Aorta (tissue), 5 donors: ENCODE results near the gene FLAD1. TPM values are rescaled to one million over a fixed set of nuclear protein-coding genes. Genes with fewer than 3 reads are reported as not detected.

ENCODE experiments used
- ATAC-seq: fragments of 200-7000 bp; cut with Tn5 transposase; one replicate; pipeline ENCODE4 v1.9.1; 2022; ENCODE audit warnings: moderate library complexity; ENCODE audit not compliant: low FRiP score
- DNase-seq, 2 donors: peaks; one replicate each; pipeline ENCODE4 v3.0.0-alpha.2; 2020
- H3K27ac ChIP-seq, 2 donors: one replicate each; pipeline ENCODE4 v1.5.1; 2013; ENCODE audit warnings: low read length in 2 of 2, mild to moderate bottlenecking in 2 of 2, moderate library complexity in 2 of 2, control low read depth in 1 of 2, inconsistent platforms in 1 of 2, low read depth in 1 of 2
- H3K27me3 ChIP-seq, 2 donors: one replicate each; pipeline ENCODE4 v1.6.1; 2013; ENCODE audit warnings: control low read depth in 1 of 2, low read length in 1 of 2, mild to moderate bottlenecking in 1 of 2, moderate library complexity in 1 of 2; ENCODE audit not compliant: insufficient read depth in 2 of 2, control insufficient read depth in 1 of 2
- H3K36me3 ChIP-seq, 2 donors: one replicate each; pipeline ENCODE4 v1.6.1; 2013; ENCODE audit warnings: control low read depth in 1 of 2, low read length in 1 of 2, mild to moderate bottlenecking in 1 of 2; ENCODE audit not compliant: insufficient read depth in 2 of 2, control insufficient read depth in 1 of 2
- H3K4me1 ChIP-seq, 2 donors: one replicate each; pipeline ENCODE4 v1.6.1; 2013; ENCODE audit warnings: low read length in 2 of 2, control low read depth in 1 of 2, mild to moderate bottlenecking in 1 of 2, moderate library complexity in 1 of 2; ENCODE audit not compliant: insufficient read depth in 2 of 2, control insufficient read depth in 1 of 2
- H3K4me3 ChIP-seq, 2 donors: one replicate each; pipeline ENCODE4 v1.5.1; 2013; ENCODE audit warnings: low read length in 2 of 2, control low read depth in 1 of 2, mild to moderate bottlenecking in 1 of 2
- H3K9me3 ChIP-seq: one replicate; pipeline ENCODE4 v1.6.1; 2013; ENCODE audit warnings: mild to moderate bottlenecking, low read length; ENCODE audit not compliant: control insufficient read depth
- WGBS, 2 donors: extraction: QIAGEN DNeasy Blood & Tissue Kit; methylation state at CpG; one replicate each; pipeline ENCODE4 v1.1.7; 2013; 5-methylcytosine and 5-hydroxymethylcytosine counted together
- intact Hi-C, 2 donors: fragments of 100-400 bp; cut with DNase I; formaldehyde crosslinking; loops; one replicate each; pipeline versions ENCODE4 v1.14.2 to v1.15.0; 2022
- polyA plus RNA-seq, 2 donors: library from polyadenylated mRNA; stranded (reverse); fragments of 200-250 nt; gene quantifications; one replicate each; pipeline ENCODE4 v1.2.3, GENCODE V29; 2013
- total RNA-seq, 2 donors: library from RNA; stranded (reverse); fragmentation: NEBNext Ultra II Directional; extraction: Animal tissue kit (Norgen Biotek cat#: 25700); gene quantifications; one replicate each; pipeline ENCODE4 v1.2.1, GENCODE V29; 2021
- donor health status: healthy with polysubstance abuse.
- donor health status: Bipolar disorder and iron deficiency.
- donor health status: DM: no; HTN: no; CAD: no.
- donor health status: DM: no; HTN: no; CAD: no.
- donor health status: DM: yes; HTN: yes; CAD: no.

FLAD1 gene
- total and polyA plus RNA-seq, 4 donors = 14.5 to 24.2 (median 20.7) TPM

GRCh38 chr1:154996966-154997701 lies 14.0 kb downstream of the FLAD1 start:
- WGBS, 2 donors = 82 to 87% methylated on average over 15 of the region's 15 CpGs
- ATAC-seq (no peak), DNase-seq (peak in 1 of 2 donors; percentile 57)
- Histone ChIP-seq H3K27ac (no peak overlapping the region), H3K27me3 (no peaks in the 10 kb centered on the region), H3K9me3 (no peaks in the 10 kb centered on the region), H3K4me1 (no peaks in the 10 kb centered on the region), H3K36me3 (no peaks in the 10 kb centered on the region), H3K4me3 (no peak overlapping the region)
- intact Hi-C loops = no loop called here

GRCh38 chr1:154998201-154998780 lies 15.1 kb downstream of the FLAD1 start:
- Histone ChIP-seq H3K27me3 (no peaks in the 10 kb centered on the region), H3K27ac (no peak overlapping the region), H3K9me3 (no peaks in the 10 kb centered on the region), H3K4me3 (no peak overlapping the region), H3K4me1 (no peaks in the 10 kb centered on the region), H3K36me3 (no peaks in the 10 kb centered on the region)
- WGBS, 2 donors = 79 to 81% methylated on average over 16 of the region's 16 CpGs
- ATAC-seq = no peak
- DNase-seq = peak in 1 of 2 donors; percentile 29
- intact Hi-C loops = loop anchor here in 1 of 2 donors (2.0 kb wide), 1 partner anchor 35 kb away; no protein-coding TSS in a partner anchor

GRCh38 chr1:154998818-154999570 lies 15.8 kb downstream of the FLAD1 start:
- DNase-seq = peak; percentile 80 to 92
- H3K27ac ChIP-seq = peak overlapping the region in 1 of 2 donors; percentile 52

GRCh38 chr1:154999571-155000410 lies 16.6 kb downstream of the FLAD1 start:
- Histone ChIP-seq H3K4me3 (peak overlapping the region; percentile 22 to 30), H3K4me1 (peaks cover 0 to 2% of the 10 kb centered on the region in 2 donors), H3K9me3 (no peaks in the 10 kb centered on the region), H3K36me3 (no peaks in the 10 kb centered on the region), H3K27ac (peak overlapping the region; percentile 38 to 68), H3K27me3 (no peaks in the 10 kb centered on the region)
- DNase-seq (peak in 1 of 2 donors; percentile 60), ATAC-seq (no peak)
- WGBS, 2 donors = 1% methylated on average over 49 to 50 of the region's 50 CpGs
- intact Hi-C loops = loop anchor here in 1 of 2 donors (2.0 to 5.0 kb wide), 3 partner anchors 37 to 63 kb away; partner anchors contain the start of genes EFNA4 and PMVK

More at GRCh38 chr1:154998818-154999570, 15.8 kb downstream of the FLAD1 start:
- WGBS, 2 donors = 9% methylated on average over 37 to 40 of the region's 40 CpGs
- no peaks in the 10 kb centered on the region for H3K9me3 ChIP-seq
- no peaks in the 10 kb centered on the region for H3K4me1 ChIP-seq
- no peaks in the 10 kb centered on the region for H3K27me3 ChIP-seq
- no peak for ATAC-seq
- intact Hi-C loops = loop anchor here in 1 of 2 donors (2.0 kb wide), 1 partner anchor 36 kb away; no protein-coding TSS in a partner anchor
- peak overlapping the region; percentile 22 to 30 for H3K4me3 ChIP-seq
- H3K36me3 ChIP-seq = no peaks in the 10 kb centered on the region

GRCh38 chr1:155000411-155000725 lies 17.2 kb downstream of the FLAD1 start:
- ATAC-seq = no peak
- WGBS, 2 donors = 0 to 1% methylated on average over 11 to 13 of the region's 13 CpGs
- Histone ChIP-seq H3K9me3 (no peaks in the 10 kb centered on the region), H3K36me3 (no peaks in the 10 kb centered on the region), H3K4me3 (peak overlapping the region; percentile 2 to 65), H3K4me1 (peaks cover 0 to 2% of the 10 kb centered on the region in 2 donors), H3K27me3 (no peaks in the 10 kb centered on the region), H3K27ac (peak overlapping the region in 1 of 2 donors; percentile 87)
- intact Hi-C loops = loop anchor here in 1 of 2 donors (5.0 kb wide), 2 partner anchors 62 to 63 kb away; partner anchors contain the start of genes EFNA4 and PMVK
- DNase-seq = peak in 1 of 2 donors; percentile 64

GRCh38 chr1:155000726-155001424 lies 17.7 kb downstream of the FLAD1 start:
- peak; percentile 91 to 97 for DNase-seq
- peak overlapping the region; percentile 59 to 87 for H3K27ac ChIP-seq
- no peaks in the 10 kb centered on the region for H3K36me3 ChIP-seq
- ATAC-seq = peak; percentile 80
- peak overlapping the region; percentile 46 to 65 for H3K4me3 ChIP-seq
- peaks cover 0 to 2% of the 10 kb centered on the region in 2 donors for H3K4me1 ChIP-seq
- WGBS, 2 donors = 0 to 1% methylated on average over 33 to 43 of the region's 43 CpGs
- no peaks in the 10 kb centered on the region for H3K27me3 ChIP-seq
- H3K9me3 ChIP-seq = no peaks in the 10 kb centered on the region
- intact Hi-C loops = loop anchor here in 1 of 2 donors (5.0 kb wide), 2 partner anchors 61 to 64 kb away; partner anchors contain the start of genes EFNA4 and PMVK

- Histone ChIP-seq H3K4me3 (peak overlapping the region; percentile 46 to 65), H3K36me3 (no peaks in the 10 kb centered on the region), H3K27me3 (no peaks in the 10 kb centered on the region), H3K27ac (peak overlapping the region; percentile 15 to 87), H3K9me3 (no peaks in the 10 kb centered on the region), H3K4me1 (peaks cover 0 to 2% of the 10 kb centered on the region in 2 donors)
- no peak for DNase-seq
- intact Hi-C loops = loop anchor here in 1 of 2 donors (5.0 kb wide), 2 partner anchors 61 to 64 kb away; partner anchors contain the start of genes EFNA4 and PMVK
- 0% methylated on average over 11 of the region's 11 CpGs for WGBS, 2 donors
- ATAC-seq = no peak
Measured at GRCh38 chr1:155001425-155001674, 18.2 kb downstream of the FLAD1 start.
